RWPE2 (cell line): Measurements from ENCODE around the gene TTF1.

Experiments used
- ATAC-seq: fragments of 200-7000 bp; cut with Tn5 transposase; 3 replicates; pipeline ENCODE4 v1.9.1; 2021; ENCODE audit warnings: low read depth
- DNase-seq: peaks from one replicate; pipeline ENCODE4 v3.0.0-alpha.2; 2020; ENCODE audit warnings: low spot score
- H3K27ac ChIP-seq: fragments of 450-650 bp; 2 replicates; pipeline ENCODE4 v1.5.1; 2017; ENCODE audit warnings: mild to moderate bottlenecking; ENCODE audit not compliant: poor library complexity, severe bottlenecking
- H3K27me3 ChIP-seq: fragments of 250-450 bp; sonication (Bioruptor Pico); 2 replicates; pipeline ENCODE4 v1.5.1; 2021; ENCODE audit warnings: mild to moderate bottlenecking, moderate library complexity; ENCODE audit not compliant: insufficient read depth, poor library complexity, severe bottlenecking
- H3K36me3 ChIP-seq: fragments of 250-450 bp; sonication (Bioruptor Pico); 2 replicates; pipeline ENCODE4 v1.5.1; 2020; ENCODE audit warnings: low read depth, mild to moderate bottlenecking, moderate library complexity
- H3K4me1 ChIP-seq: fragments of 250-450 bp; sonication (Bioruptor Pico); 2 replicates; pipeline ENCODE4 v1.5.1; 2021; ENCODE audit warnings: mild to moderate bottlenecking, moderate library complexity; ENCODE audit not compliant: insufficient read depth, poor library complexity, severe bottlenecking
- H3K4me3 ChIP-seq: fragments of 250-450 bp; sonication (Bioruptor Pico); 2 replicates; pipeline ENCODE4 v1.5.1; 2021; ENCODE audit warnings: mild to moderate bottlenecking, moderate library complexity; ENCODE audit not compliant: severe bottlenecking
- H3K9me3 ChIP-seq: fragments of 250-450 bp; sonication (Bioruptor Pico); 2 replicates; pipeline ENCODE4 v1.5.1; 2021; ENCODE audit warnings: mild to moderate bottlenecking, moderate library complexity; ENCODE audit not compliant: severe bottlenecking
- TF ChIP-seq, protein P1 (sequence below): fragments of 450-650 bp; IDR thresholded peaks from one replicate; pipeline ENCODE4 v1.5.1; 2017; ENCODE audit warnings: mild to moderate bottlenecking, moderate library complexity; ENCODE audit not compliant: poor library complexity, severe bottlenecking

TTF1 gene

DNA sequence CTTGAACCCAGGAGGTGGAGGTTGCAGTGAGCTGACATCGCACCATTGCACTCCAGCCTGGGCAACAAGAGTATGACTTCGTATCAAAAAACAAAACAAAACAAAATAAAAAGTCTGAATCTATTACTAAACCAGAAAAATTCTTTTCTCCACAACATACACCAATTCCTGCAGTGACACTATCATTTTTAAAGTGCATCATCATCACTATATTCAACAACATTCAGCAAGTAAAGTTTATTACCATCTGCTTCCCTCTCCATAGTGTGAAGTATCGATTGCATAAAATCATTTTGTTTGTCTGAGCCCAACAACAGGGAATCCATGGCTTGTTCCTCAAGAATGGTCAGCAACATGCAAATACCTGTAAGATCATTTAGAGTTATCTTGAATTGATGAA lies 72.3 kb downstream of the TTF1 start:
- ATAC-seq, result no peak
- no peak overlapping the region for H3K27ac ChIP-seq
- no peaks in the 10 kb centered on the region for H3K27me3 ChIP-seq
- H3K9me3 ChIP-seq, result no peaks in the 10 kb centered on the region
- no peak for DNase-seq
- H3K4me3 ChIP-seq, result no peak overlapping the region
- H3K36me3 ChIP-seq, result peaks cover 94% of the 10 kb centered on the region
- H3K4me1 ChIP-seq, result no peaks in the 10 kb centered on the region
- TF ChIP-seq, protein P1, sequence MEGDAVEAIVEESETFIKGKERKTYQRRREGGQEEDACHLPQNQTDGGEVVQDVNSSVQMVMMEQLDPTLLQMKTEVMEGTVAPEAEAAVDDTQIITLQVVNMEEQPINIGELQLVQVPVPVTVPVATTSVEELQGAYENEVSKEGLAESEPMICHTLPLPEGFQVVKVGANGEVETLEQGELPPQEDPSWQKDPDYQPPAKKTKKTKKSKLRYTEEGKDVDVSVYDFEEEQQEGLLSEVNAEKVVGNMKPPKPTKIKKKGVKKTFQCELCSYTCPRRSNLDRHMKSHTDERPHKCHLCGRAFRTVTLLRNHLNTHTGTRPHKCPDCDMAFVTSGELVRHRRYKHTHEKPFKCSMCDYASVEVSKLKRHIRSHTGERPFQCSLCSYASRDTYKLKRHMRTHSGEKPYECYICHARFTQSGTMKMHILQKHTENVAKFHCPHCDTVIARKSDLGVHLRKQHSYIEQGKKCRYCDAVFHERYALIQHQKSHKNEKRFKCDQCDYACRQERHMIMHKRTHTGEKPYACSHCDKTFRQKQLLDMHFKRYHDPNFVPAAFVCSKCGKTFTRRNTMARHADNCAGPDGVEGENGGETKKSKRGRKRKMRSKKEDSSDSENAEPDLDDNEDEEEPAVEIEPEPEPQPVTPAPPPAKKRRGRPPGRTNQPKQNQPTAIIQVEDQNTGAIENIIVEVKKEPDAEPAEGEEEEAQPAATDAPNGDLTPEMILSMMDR, result no peak

DNA sequence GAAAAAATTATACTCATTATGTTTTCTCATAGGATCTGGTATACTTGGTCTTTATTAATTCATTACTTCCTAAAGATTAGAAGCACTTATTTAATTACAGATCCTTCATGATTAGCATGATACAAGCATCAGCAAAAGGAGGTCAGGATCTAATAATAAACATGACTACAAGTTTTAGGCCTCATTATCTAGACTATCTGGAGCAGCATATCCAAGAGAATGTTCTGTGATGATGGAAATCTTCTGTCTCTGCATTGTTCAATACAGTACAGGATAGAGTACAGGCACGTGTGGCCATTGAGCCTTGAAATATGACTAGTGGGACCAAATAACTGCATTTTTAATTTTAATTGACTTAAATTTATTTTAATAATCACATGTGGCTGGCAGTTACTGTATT lies 73.1 kb downstream of the TTF1 start:
- no peaks in the 10 kb centered on the region for H3K9me3 ChIP-seq

DNA sequence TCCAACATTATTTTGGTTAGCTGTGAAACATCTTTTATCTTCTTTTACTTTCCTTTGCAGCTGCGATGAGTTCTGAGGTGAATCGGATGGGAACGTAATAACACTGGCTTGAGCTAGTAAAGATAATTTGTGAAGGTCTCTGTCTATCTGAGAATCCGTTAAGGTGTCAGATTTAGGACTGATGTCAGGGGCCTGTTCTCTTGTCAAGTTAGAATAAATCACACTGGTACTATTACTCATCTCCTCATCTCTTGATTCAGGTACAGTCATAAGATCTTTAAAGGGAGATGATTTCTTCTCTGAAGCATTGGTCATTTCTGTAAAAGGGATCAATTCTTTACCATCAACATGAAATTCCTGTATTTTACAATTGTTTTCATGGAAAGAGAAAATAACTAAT lies 78.1 kb downstream of the TTF1 start:
- Histone ChIP-seq H3K9me3 (no peaks in the 10 kb centered on the region), H3K36me3 (peaks cover 93% of the 10 kb centered on the region), H3K27me3 (no peaks in the 10 kb centered on the region), H3K4me1 (no peaks in the 10 kb centered on the region), H3K4me3 (no peak overlapping the region), H3K27ac (no peak overlapping the region)
- no peak for DNase-seq
- TF ChIP-seq, protein P1, result no peak
- ATAC-seq, result no peak

More for the DNA sequence above, 73.1 kb downstream of the TTF1 start:
- DNase-seq (no peak), ATAC-seq (no peak)
- H3K4me3 ChIP-seq, result no peak overlapping the region
- TF ChIP-seq, protein P1, result no peak
- no peaks in the 10 kb centered on the region for H3K27me3 ChIP-seq
- H3K27ac ChIP-seq, result no peak overlapping the region
- peaks cover 94% of the 10 kb centered on the region for H3K36me3 ChIP-seq
- no peaks in the 10 kb centered on the region for H3K4me1 ChIP-seq

DNA sequence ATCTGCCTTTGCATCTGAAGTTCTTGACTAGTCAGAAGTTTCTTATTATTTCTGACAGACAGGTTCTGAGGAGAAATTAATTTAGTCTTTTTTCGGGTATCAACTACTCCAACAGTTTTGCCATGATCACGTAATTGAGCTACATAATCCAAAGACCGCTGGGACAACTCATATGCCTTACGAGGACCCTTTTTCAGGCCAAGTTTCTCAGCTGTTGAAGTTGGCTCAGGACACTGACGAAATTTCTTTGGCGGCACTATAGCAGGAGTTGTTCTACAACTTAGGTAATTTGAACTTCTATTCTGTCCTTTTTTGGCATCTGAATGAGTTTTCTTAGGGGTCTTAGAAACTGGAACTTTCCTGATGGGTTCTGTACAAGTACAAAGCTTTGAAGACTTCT lies 79.1 kb downstream of the TTF1 start:
- Histone ChIP-seq H3K4me1 (no peaks in the 10 kb centered on the region), H3K4me3 (no peak overlapping the region), H3K36me3 (peaks cover 93% of the 10 kb centered on the region), H3K27me3 (no peaks in the 10 kb centered on the region), H3K27ac (no peak overlapping the region), H3K9me3 (no peaks in the 10 kb centered on the region)
- TF ChIP-seq, protein P1, result no peak
- ATAC-seq (no peak), DNase-seq (no peak)
